Lower leg skin (tissue), 3 donors: ENCODE data around the gene PCDH9.

ENCODE experiments used
- CTCF ChIP-seq, 3 donors: fragments of 450-650 bp; IDR thresholded peaks; one replicate each; pipeline ENCODE4 v1.5.1; 2016; ENCODE audit warnings: antibody characterized with exemption in 3 of 3, mild to moderate bottlenecking in 3 of 3, moderate library complexity in 2 of 3
- POLR2A ChIP-seq, 2 donors: fragments of 450-650 bp; IDR thresholded peaks; one replicate each; pipeline ENCODE4 v1.6.1; 2016 to 2017; ENCODE audit warnings: antibody characterized with exemption in 2 of 2, mild to moderate bottlenecking in 1 of 2, moderate library complexity in 1 of 2

- no peak for TF ChIP-seq CTCF (IDR thresholded peaks at IDR 0.05)
- TF ChIP-seq POLR2A (IDR thresholded peaks at IDR 0.05) = no peak
These were observed 236.0 kb downstream of the PCDH9 start for GRCh38 chr13:66994097-66994496.
